Middle frontal gyrus (tissue), 1 donor: ENCODE data around the gene CHD5.

Source experiments
- DNase-seq: peaks from one replicate; pipeline ENCODE4 v3.0.0-alpha.2; 2015; ENCODE audit warnings: low spot score; ENCODE audit errors: extremely low spot score

The CHD5 gene

GRCh38 chr1:6113745-6114144 is 66.4 kb downstream of the CHD5 start:
- no peak for DNase-seq

DNA sequence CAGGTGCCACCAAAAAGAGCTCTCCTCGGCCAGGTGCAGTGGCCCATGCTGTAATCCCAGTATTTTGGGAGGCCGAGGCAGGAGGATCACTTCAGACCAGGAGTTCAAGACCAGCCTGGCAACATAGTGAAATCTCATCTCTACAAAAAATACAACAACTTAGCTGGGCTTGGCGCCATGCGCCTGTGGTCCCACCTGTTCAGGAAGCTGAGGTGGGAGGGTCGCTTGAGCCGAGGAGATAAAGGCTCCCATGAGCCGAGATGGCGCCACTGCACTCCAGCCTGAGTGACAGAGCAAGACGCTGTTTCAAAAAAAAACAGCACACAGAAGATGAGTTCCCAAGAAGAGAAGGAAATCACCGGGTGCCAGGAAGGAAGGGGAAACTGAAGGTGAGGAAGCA is 67.0 kb downstream of the CHD5 start:
- no peak for DNase-seq

GRCh38 chr1:6112690-6113005 is 67.5 kb downstream of the CHD5 start:
- DNase-seq = no peak

- DNase-seq = no peak
Measured at GRCh38 chr1:6111991-6112689, 68.0 kb downstream of the CHD5 start.

GRCh38 chr1:6111571-6111970 is 68.5 kb downstream of the CHD5 start:
- no peak for DNase-seq

DNA sequence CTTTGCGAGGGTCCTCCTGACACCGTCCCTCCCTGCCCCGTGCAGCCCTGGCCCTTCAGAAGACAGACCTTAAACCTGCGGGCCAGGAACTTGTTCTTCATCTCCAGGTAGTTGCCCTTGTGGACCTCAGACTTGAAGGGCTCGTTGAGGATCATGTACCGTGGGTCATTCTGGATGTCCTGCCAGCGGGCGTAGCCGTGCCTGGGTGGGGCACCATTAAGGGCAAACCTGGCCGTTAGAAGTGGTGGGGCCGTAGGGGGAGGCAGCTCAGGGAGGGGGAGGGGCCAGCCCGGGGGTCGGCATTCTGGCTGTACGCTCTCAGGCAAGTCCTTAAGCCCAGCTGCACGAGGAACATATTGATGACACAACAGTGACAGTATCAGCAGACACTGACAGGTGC is 69.8 kb downstream of the CHD5 start:
- no peak for DNase-seq

DNA sequence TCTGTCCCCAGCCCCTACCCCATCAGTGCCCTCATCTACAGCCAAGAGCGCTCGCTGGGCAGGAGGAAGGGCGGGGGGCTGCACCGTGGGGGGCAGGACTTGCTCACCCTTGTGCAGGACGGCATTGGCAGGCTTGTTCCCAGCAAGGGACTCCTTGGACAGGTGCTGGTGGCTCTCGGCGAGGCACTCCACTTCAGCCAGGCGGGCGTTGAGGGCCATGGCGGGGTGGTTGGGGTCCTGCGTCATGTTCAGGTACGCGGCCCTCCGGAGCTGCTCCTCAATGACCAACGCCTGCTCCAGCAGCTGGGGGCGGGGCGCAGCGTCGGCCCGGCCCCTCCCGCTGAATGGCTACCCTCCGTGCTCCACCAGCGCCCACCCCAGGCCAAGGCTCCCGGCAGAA is 70.4 kb downstream of the CHD5 start:
- no peak for DNase-seq

DNA sequence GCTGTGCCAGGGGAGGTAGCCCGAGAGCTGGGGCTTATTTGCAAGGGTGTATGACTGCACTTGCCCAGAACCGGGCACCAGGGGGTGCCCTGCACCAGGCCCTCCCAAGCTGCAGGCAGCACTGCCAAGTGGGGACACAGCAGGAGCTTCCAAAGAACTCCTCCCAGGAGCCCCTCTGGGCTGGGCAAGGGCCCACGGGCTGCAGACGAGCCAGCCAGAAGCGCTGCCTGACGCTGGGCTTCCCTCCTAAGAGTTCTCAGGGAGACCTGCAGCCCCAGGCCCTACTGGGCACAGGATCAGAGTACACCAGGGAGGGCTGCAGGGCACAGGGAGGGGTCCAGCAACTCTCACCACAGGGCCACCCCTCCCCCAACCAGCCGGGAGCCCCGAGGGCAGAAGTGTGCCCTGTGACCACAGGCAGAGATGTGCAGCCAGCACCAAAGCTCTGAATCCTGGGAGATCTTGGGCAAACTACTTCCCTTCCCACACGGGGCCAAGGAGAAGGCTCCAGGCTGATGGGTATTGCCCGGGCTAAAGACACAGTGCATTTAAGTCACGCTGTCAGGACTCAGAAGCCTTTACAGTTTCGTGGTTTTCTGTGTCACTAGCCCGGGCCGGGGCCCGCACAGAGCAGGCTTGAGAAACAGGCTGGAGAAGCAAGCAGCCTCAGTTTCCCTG is 71.0 kb downstream of the CHD5 start:
- DNase-seq = no peak

- DNase-seq = no peak
Measured at GRCh38 chr1:6108476-6108875, 71.6 kb downstream of the CHD5 start.

GRCh38 chr1:6107409-6108356 is 72.4 kb downstream of the CHD5 start:
- no peak for DNase-seq

- DNase-seq = no peak
Measured at GRCh38 chr1:6106977-6107376, 73.1 kb downstream of the CHD5 start.

DNA sequence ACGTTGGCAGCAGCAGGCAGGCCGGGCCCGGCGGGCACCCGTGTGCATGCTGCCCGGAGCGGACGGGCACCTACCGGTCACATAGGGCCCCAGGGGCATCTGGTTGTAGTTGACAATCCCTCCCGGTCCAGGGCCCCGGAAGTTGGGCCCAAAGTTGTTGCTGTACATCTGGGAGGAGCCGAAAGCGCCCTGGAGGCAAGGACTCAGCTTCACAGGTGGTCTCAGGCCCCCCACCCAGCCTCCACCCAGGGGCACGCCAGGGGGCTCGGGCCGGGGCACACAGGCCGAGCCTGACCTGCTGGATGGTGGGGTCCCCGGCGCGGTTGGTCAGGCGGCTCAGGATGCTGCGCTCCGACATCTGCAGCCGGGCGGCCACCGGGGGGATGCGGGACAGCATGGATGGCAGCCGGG is 73.8 kb downstream of the CHD5 start:
- DNase-seq = no peak

DNA sequence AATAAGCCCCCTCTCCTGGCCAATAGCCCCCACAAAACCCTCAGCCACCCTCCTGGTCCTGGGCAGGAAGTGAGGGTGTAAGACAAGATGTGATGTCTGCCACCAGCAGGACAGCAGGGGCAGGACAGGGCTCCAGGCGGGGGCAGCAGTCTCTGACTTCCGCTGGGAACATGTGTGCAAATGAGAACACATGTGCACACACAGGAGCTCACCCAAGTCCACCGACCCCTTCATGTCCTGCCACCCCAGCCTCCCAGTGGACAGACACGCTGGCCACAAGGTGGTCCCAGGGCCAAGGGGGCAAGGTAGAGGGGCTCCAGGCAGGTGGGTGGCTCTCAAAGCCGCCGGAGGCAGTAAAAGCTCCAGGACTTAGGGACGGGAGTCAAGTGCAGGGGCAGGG is 74.4 kb downstream of the CHD5 start:
- no peak for DNase-seq

DNA sequence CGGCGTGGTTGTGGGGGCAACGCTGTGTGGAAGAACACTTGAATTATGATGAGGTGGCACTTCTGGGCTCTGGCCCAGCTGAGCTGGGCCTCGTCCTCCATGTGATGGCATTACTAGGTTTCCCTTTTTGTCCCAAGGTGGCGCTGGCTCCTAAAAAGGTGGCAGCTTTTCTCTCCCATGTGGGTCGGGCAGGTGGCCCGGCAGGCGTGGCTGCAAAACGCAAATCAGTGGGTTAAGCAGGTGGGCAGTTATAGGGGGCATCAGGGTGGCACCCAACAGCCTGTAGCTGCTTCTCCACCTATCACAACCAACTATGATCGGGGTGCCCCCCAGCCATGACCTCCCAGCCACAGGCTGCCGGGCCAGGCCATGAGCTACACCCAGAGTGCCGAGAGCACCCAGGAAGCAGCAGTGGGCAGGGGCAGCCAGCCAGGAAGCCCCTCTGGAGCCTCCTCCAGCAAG is 74.9 kb downstream of the CHD5 start:
- no peak for DNase-seq

DNA sequence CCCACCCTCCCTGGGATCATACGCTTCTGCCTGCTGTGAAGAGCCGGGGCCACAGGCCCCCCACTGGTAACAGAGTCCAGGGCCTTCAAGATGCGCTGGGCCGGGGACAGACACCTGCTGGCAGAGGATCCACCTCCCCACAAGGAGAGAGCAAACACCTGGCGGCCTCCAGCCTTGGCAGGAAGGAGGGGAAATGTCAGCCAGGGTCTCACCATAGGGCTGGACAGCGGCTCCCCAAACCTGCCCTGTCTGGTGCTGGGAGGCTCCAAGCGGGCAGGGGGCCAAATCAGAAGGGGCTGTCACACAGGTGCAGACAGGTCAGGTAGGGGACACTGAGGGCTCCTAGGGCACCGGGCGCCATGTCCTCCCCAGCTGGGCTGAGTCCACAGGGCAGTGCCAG is 75.5 kb downstream of the CHD5 start:
- no peak for DNase-seq

GRCh38 chr1:6103854-6104530 is 76.1 kb downstream of the CHD5 start:
- DNase-seq = no peak

- DNase-seq = no peak
Measured at GRCh38 chr1:6103111-6103853, 76.8 kb downstream of the CHD5 start.

DNA sequence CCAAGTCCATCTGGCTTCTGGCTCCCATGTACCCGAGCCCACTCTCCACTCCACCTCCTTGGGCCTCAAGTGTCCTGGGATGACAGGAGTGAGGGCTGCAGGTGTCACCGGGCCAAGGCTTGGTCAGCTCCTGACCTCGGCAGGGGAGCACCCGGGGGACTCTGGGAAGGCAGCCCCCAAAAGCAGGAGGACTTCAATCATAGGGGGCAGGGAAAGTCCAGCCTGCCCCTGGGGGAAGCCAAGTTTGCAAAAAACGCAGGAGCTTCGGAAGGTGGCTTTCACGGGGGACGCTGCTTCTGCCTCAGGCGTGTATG is 77.6 kb downstream of the CHD5 start:
- no peak for DNase-seq

DNA sequence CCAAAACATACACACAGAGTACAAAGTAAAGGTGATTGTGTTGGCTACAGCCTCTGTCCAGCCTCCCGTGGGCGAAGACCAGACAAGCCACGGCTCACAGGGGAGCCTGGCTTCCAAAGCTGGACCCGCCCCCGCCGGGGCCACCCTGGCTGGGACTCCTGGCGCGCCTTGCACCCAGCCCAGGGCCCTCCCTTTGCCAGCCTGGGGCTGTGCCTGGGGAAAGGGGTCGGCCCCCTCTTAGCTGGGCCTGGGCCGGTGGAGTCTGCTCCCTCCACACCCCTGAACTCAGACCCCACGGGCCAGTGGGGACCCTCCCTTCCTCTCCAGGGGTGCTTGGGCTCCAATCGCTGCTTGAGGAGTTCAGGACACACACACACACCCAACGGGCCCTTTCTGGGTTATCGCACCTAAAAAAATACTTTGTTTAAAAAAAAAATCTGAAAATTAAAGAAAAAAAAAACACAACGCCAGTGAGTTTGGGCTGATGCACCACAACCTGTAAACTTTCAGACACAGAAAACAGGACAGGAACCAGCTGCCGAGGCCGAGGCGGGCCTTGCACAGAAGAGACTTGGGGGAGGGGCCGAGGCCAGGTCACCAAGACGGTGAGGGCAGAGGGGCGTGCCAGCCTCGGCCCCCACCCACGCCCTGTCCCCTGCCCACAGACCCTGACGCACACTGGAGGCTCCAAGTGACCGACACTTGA is 78.1 kb downstream of the CHD5 start:
- DNase-seq = no peak
